Right lobe of liver (tissue), 4 donors: ENCODE measurements around the gene H1-8.

Source experiments
- CTCF ChIP-seq, 4 donors: fragments of 200-600 bp in 3 of 4; fragments of 450-650 bp in 1 of 4; IDR thresholded peaks; one replicate each; pipeline versions ENCODE4 v1.5.1 to v1.8.0; 2016 to 2022; ENCODE audit warnings: antibody characterized with exemption in 4 of 4, mild to moderate bottlenecking in 2 of 4
- POLR2A ChIP-seq: fragments of 450-650 bp; IDR thresholded peaks from one replicate; pipeline ENCODE4 v1.6.1; 2017; ENCODE audit warnings: antibody characterized with exemption, mild to moderate bottlenecking
- donor health status: DM: no; HTN: no; CAD: no.
- donor health status: DM: no; HTN: no; CAD: no.
- donor health status: DM: no; HTN: yes; CAD: no.

- TF ChIP-seq POLR2A (no peak), CTCF (IDR thresholded peaks at IDR 0.05) (no peak)
Measured at GRCh38 chr3:129543156-129543790, at the start of gene H1-8.
